UCSD-AML1 (cell line): ENCODE results near the gene TRIM34.
"Not testable (repeated sequence)": the region's sequence is repeated elsewhere in the genome, so short reads cannot be mapped to it uniquely, and the experiment has no call there.

Experiments
- DNase-seq: peaks from one replicate; lab custom pipeline; 2025; ENCODE audit not compliant: unreplicated experiment; lab: John Stamatoyannopoulos, UW

TRIM34 gene

DNA sequence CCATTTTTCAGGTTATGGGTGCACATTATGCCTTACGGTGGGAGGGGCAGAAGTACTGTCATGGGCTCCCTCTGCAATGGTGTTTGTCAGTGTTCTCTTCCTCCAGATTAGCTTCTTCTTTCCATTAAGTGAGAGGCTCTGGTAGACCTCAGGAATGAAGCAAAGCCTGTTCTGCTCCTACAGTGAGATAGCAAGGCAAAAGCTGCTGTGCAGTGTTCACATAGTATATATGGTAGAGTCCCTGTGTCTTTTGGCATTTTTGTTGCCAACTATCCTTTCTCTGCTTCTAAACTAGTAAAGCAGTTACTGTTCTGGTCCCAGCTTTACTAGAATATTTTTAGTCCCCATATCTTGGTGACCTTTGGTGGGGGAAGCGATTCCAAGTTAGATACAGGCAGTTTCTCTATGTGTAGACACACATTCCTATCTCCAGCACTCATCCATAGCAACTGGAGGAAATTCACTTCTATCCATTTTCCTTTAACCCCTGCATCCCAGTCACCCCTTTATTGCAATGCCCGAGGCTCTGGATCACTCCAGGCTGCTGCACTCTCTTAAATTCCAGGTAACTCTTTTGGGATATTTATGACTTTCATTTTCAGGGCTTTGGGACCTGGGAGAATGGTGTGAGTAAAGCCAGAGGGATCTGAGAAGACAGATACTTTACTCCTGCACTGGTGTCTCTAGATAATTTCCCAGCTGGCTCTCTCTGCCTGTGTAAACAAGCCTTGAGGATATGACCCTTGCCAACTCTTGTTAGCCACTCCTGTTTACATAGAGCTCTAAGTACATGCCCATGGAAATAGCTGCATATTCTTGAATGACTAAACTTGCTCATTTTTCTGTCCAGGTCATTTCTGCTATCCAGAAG is 3.9 kb upstream of the TRIM34 start:
- DNase-seq: no peak

- no peak for DNase-seq
Observed at GRCh38 chr11:5621580-5621979, 3.2 kb upstream of the TRIM34 start.

- DNase-seq: no peak
Observed at GRCh38 chr11:5622802-5623201, 2.0 kb upstream of the TRIM34 start.

DNA sequence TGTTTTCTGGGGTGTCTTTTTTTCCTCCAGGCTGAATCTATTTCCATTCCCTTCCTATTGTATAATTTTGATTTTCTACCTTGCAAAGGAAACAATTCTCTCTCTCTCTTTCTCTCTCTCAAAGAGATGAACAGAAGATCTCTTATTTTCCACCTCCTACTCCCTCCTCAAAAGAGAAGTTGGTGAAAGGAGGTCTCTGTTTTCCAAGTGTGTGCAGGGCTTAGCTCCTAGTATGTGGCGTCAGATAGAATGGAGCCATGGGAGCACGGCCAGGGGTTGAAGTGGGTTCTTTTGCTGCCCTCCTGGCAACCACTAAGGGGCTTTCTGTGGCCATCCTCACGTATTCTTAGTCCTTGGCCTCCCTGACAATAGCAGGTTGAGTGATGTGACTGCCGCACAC is 480 bp downstream of the TRIM34 start:
- no peak for DNase-seq

DNA sequence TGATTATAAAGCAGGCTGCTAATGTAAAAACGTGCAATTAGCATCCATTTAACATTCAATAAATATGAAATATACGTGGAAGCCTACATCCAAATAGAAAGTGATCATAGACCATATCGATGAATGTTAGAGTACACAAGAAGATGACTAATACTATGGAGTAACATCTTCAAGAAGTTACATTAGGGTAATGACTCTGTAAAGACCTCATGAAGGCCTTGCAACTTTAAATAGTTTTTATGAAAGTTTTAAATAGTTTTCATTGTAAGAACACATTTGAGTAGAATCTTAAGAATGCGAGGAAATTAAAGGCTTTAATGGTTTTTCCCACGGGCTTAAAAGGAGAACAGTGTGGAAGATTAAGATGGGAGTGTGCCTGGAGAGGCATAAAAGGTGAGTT is 1.4 kb downstream of the TRIM34 start:
- no peak for DNase-seq

DNA sequence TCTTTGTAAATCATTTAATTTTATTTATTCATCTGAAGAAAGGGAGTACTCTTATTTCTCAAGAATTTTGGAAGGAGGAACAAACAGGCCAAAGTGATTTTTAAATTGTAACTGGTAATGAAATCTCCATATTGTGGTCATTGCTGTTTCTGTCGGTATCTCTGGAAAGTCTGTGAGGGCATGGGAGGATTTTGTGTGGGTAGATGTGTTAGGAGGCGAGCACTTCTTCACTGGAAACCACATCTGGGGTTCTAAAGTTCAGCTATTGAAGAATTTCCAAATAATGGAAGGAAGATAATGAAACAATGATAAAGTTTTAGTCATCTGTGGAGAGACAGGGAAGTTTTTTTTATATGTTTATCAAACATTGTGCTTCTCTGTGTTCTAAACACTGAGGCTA is 6.6 kb downstream of the TRIM34 start:
- DNase-seq: no peak

- DNase-seq: no peak
Observed at GRCh38 chr11:5631969-5632635, 7.3 kb downstream of the TRIM34 start.

DNA sequence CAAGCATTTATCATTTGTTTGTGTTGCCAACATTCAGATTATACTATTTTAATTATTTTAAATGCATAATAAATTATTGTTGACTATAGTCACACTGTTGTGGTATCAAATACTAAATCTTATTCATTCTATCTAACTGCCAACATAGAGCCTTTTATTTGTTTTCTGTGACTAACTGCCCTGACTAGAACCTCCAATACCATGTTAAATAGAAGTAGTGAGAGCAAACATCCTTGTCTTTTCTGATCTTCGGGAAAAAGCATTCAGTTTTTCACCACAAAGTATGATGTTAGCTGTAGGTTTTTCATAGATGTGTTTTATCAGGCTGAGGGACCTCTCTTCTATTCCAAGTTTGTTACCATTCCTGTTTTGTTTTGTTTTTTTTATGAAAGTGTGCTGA is 15.2 kb downstream of the TRIM34 start:
- DNase-seq: no peak

- no peak for DNase-seq
Observed at GRCh38 chr11:5643585-5643984, 18.8 kb downstream of the TRIM34 start.

DNA sequence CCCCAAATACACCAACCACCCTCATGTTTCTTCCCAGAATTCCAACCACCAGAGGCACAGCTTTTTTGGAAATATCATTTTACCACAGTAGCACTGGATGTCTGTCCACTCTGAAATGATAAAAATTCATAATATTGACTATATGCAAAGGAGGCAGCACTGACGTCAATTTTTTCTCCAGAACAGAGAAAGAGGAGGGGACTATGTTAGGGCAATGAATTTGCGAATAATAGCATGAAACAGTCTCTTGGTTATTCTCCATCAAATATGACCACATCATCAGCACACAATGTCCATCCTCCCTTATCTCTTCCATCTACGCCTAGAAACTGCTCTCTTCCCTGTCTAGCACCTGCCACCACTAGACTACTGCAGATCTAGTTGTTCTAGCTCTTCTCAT is 21.3 kb downstream of the TRIM34 start:
- no peak for DNase-seq

DNA sequence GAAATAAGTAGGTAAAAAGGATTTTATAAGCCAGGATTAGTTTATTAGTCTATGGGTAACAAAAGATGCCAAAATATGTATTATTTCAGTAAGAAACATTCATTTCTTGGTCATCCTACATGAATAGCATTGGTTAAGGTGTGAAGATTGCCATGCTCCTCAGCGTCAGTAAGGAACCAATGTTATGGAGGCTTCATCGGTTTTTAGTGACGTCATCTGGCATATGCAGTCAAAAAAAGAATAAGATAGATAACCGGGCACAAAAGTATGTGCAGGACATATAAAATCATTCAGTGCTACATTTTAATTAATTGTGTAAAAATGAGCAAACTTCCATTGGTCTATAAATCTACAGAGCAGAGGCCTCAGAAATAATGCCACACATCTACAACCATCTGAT is 30.7 kb downstream of the TRIM34 start:
- no peak for DNase-seq

- not testable (repeated sequence) for DNase-seq
Observed at GRCh38 chr11:5656956-5657355, 32.2 kb downstream of the TRIM34 start.

DNA sequence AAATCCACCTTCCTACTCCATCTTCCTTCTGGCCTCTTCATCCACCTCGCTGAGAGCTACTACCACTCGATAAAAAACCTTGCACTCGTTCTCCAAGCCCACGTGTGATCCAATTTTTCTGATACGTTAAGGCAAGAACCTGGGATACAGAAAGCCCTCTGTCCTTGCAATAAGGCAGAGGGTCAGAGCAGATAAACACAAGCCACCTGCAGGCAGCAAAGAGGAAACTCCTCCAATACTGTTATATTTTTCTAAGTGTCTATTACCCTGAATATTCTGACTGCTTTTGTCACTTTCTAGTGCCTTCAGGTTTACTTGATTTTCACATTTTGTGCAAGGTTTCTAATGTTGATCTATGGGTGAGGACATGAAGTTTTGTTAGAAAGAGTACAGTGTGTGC is 33.5 kb downstream of the TRIM34 start:
- no peak for DNase-seq

- no peak for DNase-seq
Observed at GRCh38 chr11:5663511-5663910, 38.7 kb downstream of the TRIM34 start.

DNA sequence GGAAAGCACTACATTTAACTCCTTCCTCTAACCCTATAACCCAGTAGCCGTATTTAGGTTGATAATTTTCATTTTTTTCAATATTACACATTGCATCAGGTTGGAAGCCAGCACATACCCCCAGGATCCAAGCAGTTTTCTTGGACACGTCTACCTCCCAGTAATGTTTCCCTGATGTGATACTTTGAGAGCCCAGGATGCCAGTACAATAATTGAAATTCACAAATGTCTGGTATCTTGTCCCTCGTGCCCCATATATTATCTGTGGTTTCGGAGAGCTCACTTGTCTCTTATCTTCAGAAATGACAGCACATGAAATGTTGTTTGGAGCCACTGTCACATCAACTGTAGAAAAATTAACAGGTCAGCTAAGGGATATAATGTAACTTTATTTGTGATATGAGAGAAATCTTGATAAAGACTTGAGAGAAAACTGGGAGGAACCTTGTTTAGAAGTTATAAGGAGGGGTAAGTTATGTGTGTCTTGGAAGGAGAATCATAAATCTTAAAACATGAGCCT is 40.3 kb downstream of the TRIM34 start:
- no peak for DNase-seq

DNA sequence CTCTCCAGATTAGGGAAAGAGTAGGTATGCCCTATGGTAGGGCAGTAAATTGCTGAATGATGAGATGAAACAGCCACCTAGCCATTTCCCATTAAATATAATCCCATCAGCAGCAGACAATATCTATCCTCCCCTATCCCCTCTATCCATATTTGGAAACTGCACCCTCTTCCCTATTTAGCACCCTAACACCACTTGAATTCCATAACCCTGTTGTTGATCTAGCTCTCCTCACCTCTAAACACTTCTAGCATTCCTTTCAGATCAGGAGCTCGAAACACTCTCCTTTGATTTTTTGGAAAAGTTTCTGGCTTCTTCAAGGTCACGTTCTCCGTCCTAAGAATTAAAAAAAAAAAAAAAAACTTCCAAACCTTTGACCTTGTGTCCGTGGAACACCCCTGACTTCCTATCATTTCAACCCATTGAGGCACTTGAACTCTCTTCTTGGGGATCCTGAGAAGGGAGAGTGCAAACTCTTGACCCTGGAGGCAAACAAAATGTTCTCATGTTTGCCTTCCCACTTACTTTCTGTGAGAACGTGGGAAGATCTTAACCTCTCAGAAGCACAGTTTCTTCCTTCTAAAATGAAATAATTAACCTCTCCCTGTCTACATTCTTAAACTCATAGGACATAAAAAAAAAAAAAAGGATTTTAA is 41.1 kb downstream of the TRIM34 start:
- no peak for DNase-seq

GRCh38 chr11:5666402-5666793 is 41.6 kb downstream of the TRIM34 start:
- DNase-seq: no peak

DNA sequence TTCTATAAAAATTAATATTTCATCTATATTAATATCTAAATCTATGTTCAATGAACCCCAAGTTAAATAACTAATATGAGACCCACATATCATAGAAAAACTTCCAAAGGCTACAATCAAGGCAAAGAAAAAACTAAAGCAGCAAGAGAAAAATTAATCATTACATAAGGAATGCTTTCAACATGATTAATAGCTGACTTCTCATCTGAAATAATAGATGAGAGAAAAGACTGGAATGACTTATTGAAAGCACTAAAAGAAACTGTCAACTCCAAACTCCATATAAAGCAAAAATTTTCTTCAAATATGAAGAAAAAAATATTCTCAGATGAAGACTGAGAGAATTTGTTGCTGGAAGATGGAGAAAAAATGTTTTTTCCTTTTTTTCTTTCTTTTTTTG is 47.0 kb downstream of the TRIM34 start:
- no peak for DNase-seq

- no peak for DNase-seq
Observed at GRCh38 chr11:5674391-5674790, 49.6 kb downstream of the TRIM34 start.

DNA sequence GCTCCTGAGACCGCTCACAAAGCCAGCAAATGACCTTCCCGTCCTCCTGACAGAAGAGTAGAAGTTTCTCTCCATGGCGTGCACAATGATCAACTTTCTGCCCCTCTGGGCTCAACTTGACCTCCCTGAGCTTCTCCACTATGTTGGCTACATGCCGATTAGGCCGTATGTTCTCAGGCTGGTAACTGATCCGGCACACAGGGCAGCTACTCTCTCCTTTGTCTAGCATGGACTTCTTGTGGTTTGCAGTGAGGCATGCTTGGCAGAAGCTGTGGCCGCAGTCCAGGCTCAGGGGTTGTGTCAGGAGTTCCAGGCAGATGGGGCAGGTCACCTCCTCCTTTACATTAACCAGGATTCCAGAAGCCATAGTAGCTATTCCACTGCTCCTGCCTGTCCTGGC is 55.0 kb downstream of the TRIM34 start:
- no peak for DNase-seq

DNA sequence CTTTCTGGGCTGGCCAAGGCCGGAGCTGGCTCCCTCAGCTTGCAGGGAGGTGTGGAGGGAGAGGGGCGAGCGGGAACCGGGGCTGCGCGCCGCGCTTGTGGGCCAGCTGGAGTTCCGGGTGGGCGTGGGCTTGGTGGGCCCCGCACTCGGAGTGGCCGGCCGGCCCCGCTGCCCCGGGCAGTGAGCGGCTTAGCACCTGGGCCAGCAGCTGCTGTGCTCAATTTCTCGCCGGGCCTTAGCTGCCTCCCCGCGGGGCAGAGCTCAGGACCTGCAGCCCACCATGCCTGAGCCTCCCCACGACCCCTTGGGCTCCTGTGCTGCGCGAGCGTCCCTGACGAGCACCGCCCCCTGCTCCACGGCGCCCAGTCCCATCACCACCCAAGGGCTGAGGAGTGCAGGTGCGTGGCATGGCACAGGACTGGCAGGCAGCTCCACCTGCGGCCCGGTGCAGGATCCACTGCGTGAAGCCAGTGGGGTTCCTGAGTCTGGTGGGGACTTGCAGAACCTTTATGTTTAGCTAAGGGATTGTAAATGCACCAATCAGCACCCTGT is 58.2 kb downstream of the TRIM34 start:
- DNase-seq: not testable (repeated sequence)

- DNase-seq: not testable (repeated sequence)
Observed at GRCh38 chr11:5683620-5684019, 58.8 kb downstream of the TRIM34 start.
